SU-DHL-6 (cell line): ENCODE data around the gene OPA3.

Experiments used
- EZH2phosphoT487 ChIP-seq: fragments of 200-600 bp; sonication (generic), shearing (Covaris generic); conservative IDR thresholded peaks from 2 replicates; pipeline ENCODE4 v1.6.1; 2018; ENCODE audit warnings: mild to moderate bottlenecking, antibody characterized with exemption, low read length, moderate library complexity, mixed read lengths
- TF ChIP-seq, protein P1 (sequence below): fragments of 200-600 bp; sonication (generic); IDR thresholded peaks from one replicate; pipeline ENCODE4 v1.5.1; 2017; ENCODE audit warnings: antibody characterized with exemption, mild to moderate bottlenecking, low read length, moderate library complexity; ENCODE audit not compliant: insufficient read depth, poor library complexity, severe bottlenecking

DNA sequence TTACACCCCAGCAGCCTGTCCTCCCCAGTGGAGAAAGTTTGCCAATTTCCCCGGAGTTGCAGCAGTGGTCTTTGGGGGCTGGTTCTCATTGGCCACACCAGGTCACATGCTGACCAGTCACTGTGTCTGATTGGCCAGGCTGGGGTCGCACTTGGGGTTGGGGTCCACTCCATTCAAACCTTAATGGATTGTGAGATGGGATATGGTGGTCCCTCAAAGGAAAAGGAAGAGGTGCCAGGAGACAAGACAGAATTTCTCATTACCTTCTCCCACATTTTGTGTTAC lies 82.9 kb downstream of the OPA3 start:
- TF ChIP-seq, protein P1, sequence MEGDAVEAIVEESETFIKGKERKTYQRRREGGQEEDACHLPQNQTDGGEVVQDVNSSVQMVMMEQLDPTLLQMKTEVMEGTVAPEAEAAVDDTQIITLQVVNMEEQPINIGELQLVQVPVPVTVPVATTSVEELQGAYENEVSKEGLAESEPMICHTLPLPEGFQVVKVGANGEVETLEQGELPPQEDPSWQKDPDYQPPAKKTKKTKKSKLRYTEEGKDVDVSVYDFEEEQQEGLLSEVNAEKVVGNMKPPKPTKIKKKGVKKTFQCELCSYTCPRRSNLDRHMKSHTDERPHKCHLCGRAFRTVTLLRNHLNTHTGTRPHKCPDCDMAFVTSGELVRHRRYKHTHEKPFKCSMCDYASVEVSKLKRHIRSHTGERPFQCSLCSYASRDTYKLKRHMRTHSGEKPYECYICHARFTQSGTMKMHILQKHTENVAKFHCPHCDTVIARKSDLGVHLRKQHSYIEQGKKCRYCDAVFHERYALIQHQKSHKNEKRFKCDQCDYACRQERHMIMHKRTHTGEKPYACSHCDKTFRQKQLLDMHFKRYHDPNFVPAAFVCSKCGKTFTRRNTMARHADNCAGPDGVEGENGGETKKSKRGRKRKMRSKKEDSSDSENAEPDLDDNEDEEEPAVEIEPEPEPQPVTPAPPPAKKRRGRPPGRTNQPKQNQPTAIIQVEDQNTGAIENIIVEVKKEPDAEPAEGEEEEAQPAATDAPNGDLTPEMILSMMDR: no peak
- TF ChIP-seq EZH2phosphoT487: no peak
